ENCODE data around the gene RAB37. TPM values are rescaled to one million over a fixed set of nuclear protein-coding genes. Genes with fewer than 3 reads are reported as not detected.

The RAB37 gene
- total RNA-seq, 2 donors from 2014 or later = 0.66 to 0.78 TPM

DNA sequence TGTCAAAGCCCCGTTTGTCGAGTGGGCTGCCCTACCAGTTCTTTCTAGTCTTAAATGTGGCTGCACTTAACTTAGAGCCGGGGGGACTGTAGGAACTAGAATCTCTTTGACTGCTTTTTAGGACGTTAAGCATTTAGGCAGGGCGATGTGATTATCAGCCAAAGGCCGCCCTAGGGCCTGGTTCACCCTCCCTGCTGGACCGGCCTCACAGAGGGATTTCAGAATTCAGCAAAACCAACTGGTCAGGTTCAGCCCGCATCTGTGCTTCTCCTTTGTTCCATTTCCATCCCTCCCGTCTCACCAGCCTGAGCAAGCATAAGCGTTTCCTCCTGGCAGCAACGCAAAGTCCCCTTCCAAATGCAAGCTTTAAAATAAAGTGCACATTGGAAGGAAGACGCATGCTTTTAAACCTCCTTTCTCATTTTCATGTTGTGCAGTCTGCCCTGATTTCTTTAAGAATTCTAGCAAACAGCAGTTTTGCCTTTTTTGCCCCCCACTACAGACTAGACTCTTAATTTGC lies 55.6 kb downstream of the RAB37 start:
- no peaks in the 10 kb centered on the region for H3K9me3 ChIP-seq
- intact Hi-C loops (cut with DNase I) = loop anchor here (5.0 kb wide), 1 partner anchor 70 kb away; no protein-coding TSS in a partner anchor
- no peak for TF ChIP-seq POLR2A (IDR thresholded peaks at IDR 0.05)
- TF ChIP-seq, protein P1, sequence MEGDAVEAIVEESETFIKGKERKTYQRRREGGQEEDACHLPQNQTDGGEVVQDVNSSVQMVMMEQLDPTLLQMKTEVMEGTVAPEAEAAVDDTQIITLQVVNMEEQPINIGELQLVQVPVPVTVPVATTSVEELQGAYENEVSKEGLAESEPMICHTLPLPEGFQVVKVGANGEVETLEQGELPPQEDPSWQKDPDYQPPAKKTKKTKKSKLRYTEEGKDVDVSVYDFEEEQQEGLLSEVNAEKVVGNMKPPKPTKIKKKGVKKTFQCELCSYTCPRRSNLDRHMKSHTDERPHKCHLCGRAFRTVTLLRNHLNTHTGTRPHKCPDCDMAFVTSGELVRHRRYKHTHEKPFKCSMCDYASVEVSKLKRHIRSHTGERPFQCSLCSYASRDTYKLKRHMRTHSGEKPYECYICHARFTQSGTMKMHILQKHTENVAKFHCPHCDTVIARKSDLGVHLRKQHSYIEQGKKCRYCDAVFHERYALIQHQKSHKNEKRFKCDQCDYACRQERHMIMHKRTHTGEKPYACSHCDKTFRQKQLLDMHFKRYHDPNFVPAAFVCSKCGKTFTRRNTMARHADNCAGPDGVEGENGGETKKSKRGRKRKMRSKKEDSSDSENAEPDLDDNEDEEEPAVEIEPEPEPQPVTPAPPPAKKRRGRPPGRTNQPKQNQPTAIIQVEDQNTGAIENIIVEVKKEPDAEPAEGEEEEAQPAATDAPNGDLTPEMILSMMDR (IDR thresholded peaks at IDR 0.05) = no peak
- WGBS, 2 donors = 93 to 94% methylated on average over 12 of the region's 12 CpGs
- no peak overlapping the region for H3K27ac ChIP-seq
- no peaks in the 10 kb centered on the region for H3K4me1 ChIP-seq
- H3K27me3 ChIP-seq = no peaks in the 10 kb centered on the region
- H3K36me3 ChIP-seq (replicated peaks in 1 of 2; ENCODE audit: insufficient read depth in 1 of 2, low read depth in 2 of 2) = peaks cover 0 to 22% of the 10 kb centered on the region in 2 donors
- H3K4me3 ChIP-seq = no peak overlapping the region
- DNase-seq = no peak
- ATAC-seq = no peak

DNA sequence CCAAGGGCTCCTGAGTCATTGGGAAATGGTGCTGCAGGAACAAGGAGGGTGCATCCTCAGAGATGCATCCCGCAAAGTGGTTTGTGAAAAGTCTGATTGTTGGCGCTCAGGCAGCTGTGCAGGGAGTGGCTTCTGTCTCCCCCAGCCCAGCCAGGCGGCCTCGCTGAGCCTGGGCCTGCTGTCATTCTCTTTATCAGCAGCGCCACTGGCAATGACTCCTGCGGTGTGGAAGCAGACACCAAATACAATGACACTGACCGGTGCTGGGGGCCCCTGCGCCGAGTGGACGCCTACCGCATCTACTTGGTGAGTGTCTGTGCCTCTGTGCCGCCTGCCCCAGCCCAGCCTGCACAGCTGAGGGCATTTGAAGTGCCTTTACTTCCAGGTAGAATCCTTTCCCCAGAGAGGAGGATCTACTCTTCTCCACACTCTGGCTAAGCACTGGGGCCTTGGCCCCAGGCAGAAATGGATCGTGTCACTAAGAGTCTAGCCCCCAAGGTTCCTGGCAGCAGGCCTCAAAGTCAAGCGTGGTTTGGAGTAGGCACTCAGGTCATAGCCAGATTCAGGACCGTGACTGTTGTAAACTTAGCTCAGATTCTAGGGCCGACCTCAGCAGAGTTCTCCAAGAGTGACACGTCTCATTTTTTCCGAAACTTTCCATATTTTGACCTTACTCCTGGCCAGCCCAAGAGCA lies 58.4 kb downstream of the RAB37 start:
- Histone ChIP-seq H3K4me3 (no peak overlapping the region), H3K9me3 (no peaks in the 10 kb centered on the region), H3K27ac (no peak overlapping the region), H3K4me1 (no peaks in the 10 kb centered on the region), H3K36me3 (replicated peaks in 1 of 2; ENCODE audit: insufficient read depth in 1 of 2, low read depth in 2 of 2) (peaks cover 0 to 24% of the 10 kb centered on the region in 2 donors), H3K27me3 (no peaks in the 10 kb centered on the region)
- DNase-seq = no peak
- ATAC-seq = no peak
- TF ChIP-seq, protein P1 (IDR thresholded peaks at IDR 0.05) = no peak
- TF ChIP-seq POLR2A (IDR thresholded peaks at IDR 0.05) = no peak
- intact Hi-C loops (cut with DNase I) = no loop called here
- 86 to 91% methylated on average over 16 to 18 of the region's 18 CpGs for WGBS, 2 donors

DNA sequence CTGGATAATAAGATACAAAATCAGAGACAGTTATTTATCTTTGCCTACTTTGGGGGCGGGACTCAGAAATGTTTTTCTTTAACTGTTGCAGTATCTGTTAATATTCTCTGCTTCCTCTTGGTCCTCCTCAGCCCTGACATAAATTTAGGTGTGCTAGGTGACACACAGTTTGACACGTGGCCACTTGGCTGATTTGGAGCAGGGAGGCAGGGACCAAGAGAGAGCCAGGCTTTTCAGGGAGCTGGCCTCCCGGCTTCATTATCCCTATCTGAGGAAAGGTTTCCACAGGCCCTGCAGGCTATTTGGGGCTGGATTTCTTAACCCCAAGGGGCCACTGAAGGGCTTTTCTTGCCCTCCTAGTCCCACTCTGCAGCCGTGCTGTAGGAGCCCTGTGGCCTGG lies 59.2 kb downstream of the RAB37 start:
- H3K36me3 ChIP-seq (replicated peaks in 1 of 2; ENCODE audit: insufficient read depth in 1 of 2, low read depth in 2 of 2) = peaks cover 0 to 24% of the 10 kb centered on the region in 2 donors
- no peak overlapping the region for H3K27ac ChIP-seq
- intact Hi-C loops (cut with DNase I) = no loop called here
- no peaks in the 10 kb centered on the region for H3K4me1 ChIP-seq
- DNase-seq (no peak), ATAC-seq (no peak)
- no peak overlapping the region for H3K4me3 ChIP-seq
- H3K27me3 ChIP-seq = no peaks in the 10 kb centered on the region
- WGBS, 2 donors = 77 to 93% methylated on average over 4 of the region's 4 CpGs
- H3K9me3 ChIP-seq = no peaks in the 10 kb centered on the region
- TF ChIP-seq, protein P1 (IDR thresholded peaks at IDR 0.05) = no peak
- no peak for TF ChIP-seq POLR2A (IDR thresholded peaks at IDR 0.05)

DNA sequence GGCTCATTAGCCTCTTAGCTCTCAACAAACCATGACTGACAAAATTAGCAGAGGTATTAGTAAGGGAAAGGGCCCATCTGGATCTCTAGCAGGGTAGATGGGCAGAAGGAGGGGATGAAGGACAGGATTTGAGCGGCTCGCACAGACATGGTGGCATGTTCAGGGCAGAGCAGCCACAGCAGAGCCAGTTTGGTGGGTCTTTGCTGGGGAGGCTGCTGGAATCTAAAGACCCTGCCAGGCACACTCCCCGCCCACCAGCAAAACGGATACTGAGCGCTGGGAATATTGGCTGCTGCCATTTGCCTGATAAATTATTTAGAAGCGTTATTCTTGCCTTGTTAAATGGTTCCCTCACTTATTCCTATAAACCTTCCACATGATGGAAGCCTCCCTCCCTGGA lies 59.8 kb downstream of the RAB37 start:
- Histone ChIP-seq H3K27ac (no peak overlapping the region), H3K27me3 (no peaks in the 10 kb centered on the region), H3K4me1 (no peaks in the 10 kb centered on the region), H3K9me3 (no peaks in the 10 kb centered on the region), H3K4me3 (no peak overlapping the region), H3K36me3 (replicated peaks in 1 of 2; ENCODE audit: insufficient read depth in 1 of 2, low read depth in 2 of 2) (peaks cover 0 to 24% of the 10 kb centered on the region in 2 donors)
- intact Hi-C loops (cut with DNase I) = no loop called here
- no peak for TF ChIP-seq POLR2A (IDR thresholded peaks at IDR 0.05)
- TF ChIP-seq, protein P1 (IDR thresholded peaks at IDR 0.05) = no peak
- no peak for DNase-seq
- no peak for ATAC-seq
- WGBS, 2 donors = 92% methylated on average over 6 of the region's 6 CpGs

Small RNAs within 50 kb of the gene (microRNA-seq; reads per million reads assigned to microRNA genes)
- gene MIR3615 (ENCODE audit: borderline number of aligned reads in 2 of 2, borderline replicate concordance in 2 of 2) = 40.4 to 41.0 reads per million in 2 donors

Other genes starting within 250 kb of the RAB37 start
- gene CD300LB, start 205.8 kb upstream of the RAB37 start, total RNA-seq = not detected
- gene CD300C, start 191.1 kb upstream of the RAB37 start, total RNA-seq = under 1 TPM in 1 of 2 donors, not detected in 1; 0.52 TPM
- gene CD300H, start 169.7 kb upstream of the RAB37 start, total RNA-seq = not detected
- gene CD300LD, start 145.0 kb upstream of the RAB37 start, total RNA-seq = not detected
- gene CD300E, start 113.5 kb upstream of the RAB37 start, total RNA-seq = not detected
- gene CD300LF, start 24.3 kb upstream of the RAB37 start, total RNA-seq = not detected
- 10 to 100 TPM; 56.6 to 64.9 TPM for gene NHERF1, start 11.4 kb downstream of the RAB37 start, total RNA-seq
- gene NAT9, start 39.1 kb downstream of the RAB37 start, total RNA-seq = 10 to 100 TPM; 21.8 to 23.3 TPM
- not detected for gene GRIN2C, start 122.6 kb downstream of the RAB37 start, total RNA-seq
- gene FDXR, start 135.7 kb downstream of the RAB37 start, total RNA-seq = 10 to 100 TPM; 14.3 to 25.7 TPM
- not detected for gene FADS6, start 156.4 kb downstream of the RAB37 start, total RNA-seq
- under 1 TPM in 1 of 2 donors, not detected in 1; under 0.01 TPM for gene USH1G, start 186.0 kb downstream of the RAB37 start, total RNA-seq
- gene OTOP2, start 187.0 kb downstream of the RAB37 start, total RNA-seq = not detected
- gene OTOP3, start 198.6 kb downstream of the RAB37 start, total RNA-seq = 1 to 10 TPM in 1 of 2 donors, under 1 TPM in 1; 0.66 to 2.3 TPM
- gene HID1, start 235.5 kb downstream of the RAB37 start, total RNA-seq = 100 to 1,000 TPM; 157 to 164 TPM

Measured in body of pancreas (tissue), 4 donors.